Mucosa of rectum (tissue), 2 donors: Measurements from ENCODE around the gene FLNB.

Experiments used
- H3K27ac ChIP-seq, 2 donors: one replicate each; pipeline ENCODE4 v1.7.0; 2013; ENCODE audit warnings: inconsistent platforms in 2 of 2, low read depth in 2 of 2, low read length in 2 of 2
- H3K27me3 ChIP-seq, 2 donors: one replicate each; pipeline ENCODE4 v1.7.0; 2013; ENCODE audit warnings: low read length in 2 of 2; ENCODE audit not compliant: control insufficient read depth in 2 of 2, insufficient read depth in 2 of 2
- H3K36me3 ChIP-seq, 2 donors: one replicate each; pipeline ENCODE4 v1.7.0; 2013; ENCODE audit warnings: low read length in 2 of 2; ENCODE audit not compliant: control insufficient read depth in 2 of 2, insufficient read depth in 2 of 2
- H3K4me1 ChIP-seq, 2 donors: one replicate each; pipeline ENCODE4 v1.7.0; 2013; ENCODE audit warnings: low read length in 2 of 2, mild to moderate bottlenecking in 1 of 2; ENCODE audit not compliant: control insufficient read depth in 2 of 2, insufficient read depth in 2 of 2
- H3K4me3 ChIP-seq, 2 donors: one replicate each; pipeline ENCODE4 v1.7.0; 2013; ENCODE audit warnings: low read length in 2 of 2
- H3K9ac ChIP-seq, 2 donors: one replicate each; pipeline ENCODE4 v1.7.0; 2013; ENCODE audit warnings: low read length in 2 of 2, low read depth in 1 of 2, mild to moderate bottlenecking in 1 of 2
- H3K9me3 ChIP-seq, 2 donors: one replicate each; pipeline ENCODE4 v1.7.0; 2013; ENCODE audit warnings: low read length in 2 of 2; ENCODE audit not compliant: control insufficient read depth in 2 of 2
- donor health status: healthy.
- donor health status: Normal muscosa, but diverticular disease.

The FLNB gene

GRCh38 chr3:57999417-58000115, 8.7 kb upstream of the FLNB start:
- Histone ChIP-seq H3K27me3 (no peaks in the 10 kb centered on the region), H3K9ac (no peak overlapping the region), H3K4me3 (peak overlapping the region in 1 of 2 donors; percentile 58), H3K9me3 (no peaks in the 10 kb centered on the region), H3K27ac (peak overlapping the region; percentile 83 to 92), H3K36me3 (no peaks in the 10 kb centered on the region), H3K4me1 (peaks cover 19 to 30% of the 10 kb centered on the region in 2 donors)

GRCh38 chr3:58000306-58001085, 7.7 kb upstream of the FLNB start:
- peaks cover 19 to 30% of the 10 kb centered on the region in 2 donors for H3K4me1 ChIP-seq
- H3K27ac ChIP-seq = peak overlapping the region; percentile 83 to 92
- no peaks in the 10 kb centered on the region for H3K27me3 ChIP-seq
- H3K36me3 ChIP-seq = no peaks in the 10 kb centered on the region
- no peak overlapping the region for H3K4me3 ChIP-seq
- H3K9ac ChIP-seq = peak overlapping the region in 1 of 2 donors; percentile 24
- no peaks in the 10 kb centered on the region for H3K9me3 ChIP-seq

GRCh38 chr3:58001086-58001467, 7.1 kb upstream of the FLNB start:
- Histone ChIP-seq H3K4me1 (peaks cover 19 to 33% of the 10 kb centered on the region in 2 donors), H3K27me3 (no peaks in the 10 kb centered on the region), H3K27ac (peak overlapping the region; percentile 48 to 92), H3K9me3 (no peaks in the 10 kb centered on the region), H3K9ac (no peak overlapping the region), H3K4me3 (no peak overlapping the region), H3K36me3 (no peaks in the 10 kb centered on the region)

- Histone ChIP-seq H3K4me1 (peaks cover 19 to 33% of the 10 kb centered on the region in 2 donors), H3K9me3 (no peaks in the 10 kb centered on the region), H3K36me3 (no peaks in the 10 kb centered on the region), H3K27me3 (no peaks in the 10 kb centered on the region), H3K9ac (no peak overlapping the region), H3K27ac (no peak overlapping the region), H3K4me3 (no peak overlapping the region)
Measured at GRCh38 chr3:58001979-58002378, 6.2 kb upstream of the FLNB start.

- Histone ChIP-seq H3K9ac (no peak overlapping the region), H3K36me3 (no peaks in the 10 kb centered on the region), H3K27me3 (no peaks in the 10 kb centered on the region), H3K4me3 (no peak overlapping the region), H3K27ac (no peak overlapping the region), H3K4me1 (peaks cover 19 to 35% of the 10 kb centered on the region in 2 donors), H3K9me3 (no peaks in the 10 kb centered on the region)
Measured at GRCh38 chr3:58003093-58003492, 5.1 kb upstream of the FLNB start.

- no peak overlapping the region for H3K9ac ChIP-seq
- H3K27me3 ChIP-seq = no peaks in the 10 kb centered on the region
- H3K36me3 ChIP-seq = no peaks in the 10 kb centered on the region
- no peak overlapping the region for H3K4me3 ChIP-seq
- H3K27ac ChIP-seq = no peak overlapping the region
- H3K4me1 ChIP-seq = peaks cover 6 to 24% of the 10 kb centered on the region in 2 donors
- no peaks in the 10 kb centered on the region for H3K9me3 ChIP-seq
Measured at GRCh38 chr3:58004973-58005372, 3.2 kb upstream of the FLNB start.

GRCh38 chr3:58005669-58006068, 2.6 kb upstream of the FLNB start:
- Histone ChIP-seq H3K4me3 (no peak overlapping the region), H3K36me3 (no peaks in the 10 kb centered on the region), H3K27ac (peak overlapping the region; percentile 27 to 28), H3K4me1 (peaks cover 0 to 24% of the 10 kb centered on the region in 2 donors), H3K27me3 (no peaks in the 10 kb centered on the region), H3K9me3 (no peaks in the 10 kb centered on the region), H3K9ac (no peak overlapping the region)

- H3K4me1 ChIP-seq = peaks cover 7 to 26% of the 10 kb centered on the region in 2 donors
- no peaks in the 10 kb centered on the region for H3K27me3 ChIP-seq
- H3K36me3 ChIP-seq = no peaks in the 10 kb centered on the region
- H3K9me3 ChIP-seq = no peaks in the 10 kb centered on the region
- no peak overlapping the region for H3K9ac ChIP-seq
- H3K4me3 ChIP-seq = no peak overlapping the region
- no peak overlapping the region for H3K27ac ChIP-seq
Measured at GRCh38 chr3:58006661-58007060, 1.6 kb upstream of the FLNB start.

GRCh38 chr3:58009026-58009748, 965 bp downstream of the FLNB start:
- peaks cover 20 to 46% of the 10 kb centered on the region in 2 donors for H3K4me1 ChIP-seq
- no peaks in the 10 kb centered on the region for H3K9me3 ChIP-seq
- H3K27me3 ChIP-seq = no peaks in the 10 kb centered on the region
- H3K36me3 ChIP-seq = no peaks in the 10 kb centered on the region
- peak overlapping the region; percentile 77 to 99 for H3K9ac ChIP-seq
- H3K4me3 ChIP-seq = peak overlapping the region; percentile 78 to 100
- peak overlapping the region; percentile 70 to 91 for H3K27ac ChIP-seq
